Right lung (tissue), 5 donors: ENCODE data around the gene EEPD1. TPM values are rescaled to one million over a fixed set of nuclear protein-coding genes. Genes with fewer than 3 reads are reported as not detected.

Experiments
- DNase-seq, 2 donors: peaks; one replicate each; pipeline ENCODE4 v3.0.0-alpha.2; 2013
- polyA plus RNA-seq, 5 donors: library from polyadenylated mRNA; unstranded; fragments of 120-200 nt; gene quantifications; one replicate each; pipeline versions ENCODE4 v1.2.1 to v1.2.3, GENCODE V29; 2013; ENCODE audit warnings: inconsistent platforms in 1 of 5, low replicate concordance in 1 of 5; ENCODE audit not compliant: insufficient read length in 5 of 5, insufficient read depth in 1 of 5

EEPD1 gene
- polyA plus RNA-seq, 5 donors, result 13.8 to 19.5 (median 18.0) TPM

- DNase-seq, result no peak
Observed at GRCh38 chr7:36253699-36254098, 100.6 kb downstream of the EEPD1 start.

DNA sequence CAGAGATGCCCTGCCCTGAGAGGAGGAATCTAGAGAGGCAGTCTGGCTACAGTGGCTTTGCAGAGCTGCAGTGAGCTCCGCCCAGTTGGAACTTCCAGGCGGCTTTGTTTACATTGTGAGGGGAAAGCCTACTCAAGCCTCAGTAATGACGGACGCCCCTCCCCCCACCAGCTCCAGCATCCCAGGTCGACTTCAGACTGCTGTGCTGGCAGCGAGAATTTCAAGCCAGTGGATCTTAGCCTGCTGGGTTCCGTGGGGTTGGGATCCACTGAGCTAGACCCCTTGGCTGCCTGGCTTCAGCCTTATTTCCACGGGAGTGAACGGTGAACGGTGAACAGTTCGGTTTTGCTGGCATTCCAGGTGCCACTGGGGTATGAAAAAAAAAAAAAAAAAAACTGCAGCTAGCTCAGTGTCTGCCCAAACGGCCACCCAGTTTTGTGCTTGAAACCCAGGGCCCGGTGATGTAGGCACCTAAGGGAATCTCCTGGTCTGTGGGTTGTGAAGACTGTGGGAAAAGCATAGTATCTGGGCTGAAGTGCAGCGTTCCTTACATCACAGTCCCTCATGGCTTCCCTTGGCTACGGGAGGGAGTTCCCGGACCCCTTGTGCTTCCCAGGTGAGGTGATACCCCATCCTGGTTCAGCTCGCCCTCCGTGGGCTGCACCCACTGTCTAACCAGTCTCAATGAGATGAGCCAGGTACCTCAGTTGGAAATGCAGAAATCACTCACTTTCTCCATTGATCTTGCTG, 105.6 kb downstream of the EEPD1 start:
- DNase-seq, result peak; percentile 82 to 83

DNA sequence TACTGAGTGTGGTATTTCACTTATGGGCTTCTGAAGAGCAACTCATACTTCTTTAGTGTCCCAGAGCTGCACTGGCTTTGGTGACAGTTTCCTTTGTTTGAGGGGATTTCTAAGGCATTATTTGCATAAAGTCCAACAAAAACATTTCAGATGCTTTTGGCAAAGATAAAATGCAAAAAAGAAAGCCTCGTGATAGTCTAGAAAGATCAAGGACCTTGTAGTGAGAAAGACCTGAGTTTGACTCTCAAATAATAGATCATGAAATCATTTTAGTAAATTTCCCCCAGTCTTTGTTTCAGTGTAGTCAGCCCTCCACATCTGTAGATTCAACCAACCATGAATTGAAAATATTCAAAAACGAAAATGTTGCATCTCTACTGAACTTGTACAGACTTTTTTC, 107.4 kb downstream of the EEPD1 start:
- DNase-seq, result no peak

GRCh38 chr7:36261019-36261754, 108.1 kb downstream of the EEPD1 start:
- DNase-seq, result no peak

DNA sequence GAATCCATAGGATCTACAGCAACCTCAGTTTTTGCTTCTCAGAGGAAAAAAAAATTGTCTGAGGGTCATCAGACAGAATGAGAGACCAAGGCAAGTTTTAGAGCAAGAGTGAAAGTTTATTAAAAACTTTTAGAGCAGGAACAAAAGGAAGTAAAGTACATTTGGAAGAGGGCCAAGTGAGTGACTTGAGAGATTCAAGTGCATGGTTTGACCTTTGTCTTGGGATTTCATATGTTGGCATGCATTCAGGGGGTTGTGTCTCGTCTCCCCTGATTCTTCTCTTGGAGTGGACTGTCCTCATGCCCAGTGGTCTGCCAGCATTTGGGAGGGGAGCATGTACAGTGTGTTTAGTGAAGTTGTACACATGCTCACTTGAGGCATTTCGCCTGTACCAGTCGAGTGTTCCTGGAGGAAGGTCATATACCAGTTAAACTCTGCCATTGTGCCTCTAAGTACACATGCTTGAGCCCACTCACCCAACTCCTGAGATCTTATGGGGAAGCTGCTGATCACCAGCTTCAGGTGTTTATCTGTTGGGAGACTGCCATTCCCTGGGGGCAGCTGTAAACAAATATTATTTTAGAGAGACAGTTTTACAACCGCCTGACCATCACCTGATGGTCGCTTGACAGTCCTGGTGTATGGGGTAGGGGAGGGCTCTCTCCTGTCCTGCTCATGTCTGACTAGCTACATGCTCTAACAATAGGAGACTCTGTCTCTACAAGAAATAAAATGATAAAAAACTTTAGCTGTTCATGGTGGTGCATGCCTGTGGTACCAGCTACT, 109.4 kb downstream of the EEPD1 start:
- no peak for DNase-seq

- no peak for DNase-seq
Observed at GRCh38 chr7:36263095-36263484, 110.0 kb downstream of the EEPD1 start.

DNA sequence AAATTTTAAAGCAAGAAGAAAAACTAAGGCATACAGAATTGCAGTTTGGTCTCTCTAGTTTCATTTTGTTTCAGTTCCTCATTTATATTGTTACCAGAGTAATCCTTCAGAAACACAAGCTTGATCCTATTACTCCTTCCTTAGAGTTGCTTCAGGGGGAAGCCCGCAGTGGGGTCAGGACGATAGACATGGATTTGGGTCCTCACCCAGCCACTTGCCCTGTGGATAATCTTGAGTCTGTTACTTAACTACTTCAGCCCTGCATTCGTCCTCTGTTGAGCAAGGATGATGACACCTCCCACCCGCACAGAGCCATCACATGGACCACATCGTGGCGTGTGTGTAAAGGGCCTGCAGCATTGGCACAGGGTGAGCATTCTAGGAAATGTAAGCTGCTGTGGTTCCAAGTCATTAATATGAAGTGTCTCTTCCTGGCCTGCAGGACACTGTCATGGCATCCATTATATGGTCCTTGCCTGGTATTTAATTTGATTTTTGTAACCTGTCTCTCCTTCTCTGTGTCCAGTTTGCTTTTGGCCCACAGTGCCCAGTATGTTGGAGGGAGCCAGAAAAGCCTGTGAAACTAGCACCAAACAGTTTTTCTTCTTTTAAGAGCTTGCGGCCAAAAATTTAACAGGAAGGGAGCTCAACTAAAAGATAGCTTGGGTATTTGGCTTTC, 111.2 kb downstream of the EEPD1 start:
- DNase-seq, result no peak

- DNase-seq, result no peak
Observed at GRCh38 chr7:36264913-36265516, 112.0 kb downstream of the EEPD1 start.

DNA sequence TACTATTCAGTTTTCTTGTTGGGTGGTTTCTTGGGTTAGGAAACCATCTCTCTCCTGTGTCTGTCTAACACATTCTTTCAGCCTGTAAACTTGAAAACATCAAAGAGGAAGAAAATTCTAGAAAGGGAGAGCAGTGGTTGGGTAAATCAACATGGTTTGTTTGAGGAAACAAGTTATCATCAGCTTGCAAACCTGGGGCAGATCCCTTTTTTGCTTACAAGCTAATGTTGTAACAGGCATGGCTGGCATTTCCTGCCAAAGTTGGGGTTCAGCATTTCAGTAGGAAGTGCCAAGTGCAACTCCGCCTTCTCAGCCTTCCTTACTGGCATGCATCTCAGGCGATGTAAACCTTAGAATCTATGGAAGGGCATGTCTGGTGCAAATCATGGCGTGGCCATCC, 112.6 kb downstream of the EEPD1 start:
- DNase-seq, result no peak

GRCh38 chr7:36266190-36266589, 113.1 kb downstream of the EEPD1 start:
- DNase-seq, result no peak

GRCh38 chr7:36266683-36267082, 113.6 kb downstream of the EEPD1 start:
- no peak for DNase-seq

GRCh38 chr7:36272211-36272566, 119.1 kb downstream of the EEPD1 start:
- DNase-seq, result no peak

DNA sequence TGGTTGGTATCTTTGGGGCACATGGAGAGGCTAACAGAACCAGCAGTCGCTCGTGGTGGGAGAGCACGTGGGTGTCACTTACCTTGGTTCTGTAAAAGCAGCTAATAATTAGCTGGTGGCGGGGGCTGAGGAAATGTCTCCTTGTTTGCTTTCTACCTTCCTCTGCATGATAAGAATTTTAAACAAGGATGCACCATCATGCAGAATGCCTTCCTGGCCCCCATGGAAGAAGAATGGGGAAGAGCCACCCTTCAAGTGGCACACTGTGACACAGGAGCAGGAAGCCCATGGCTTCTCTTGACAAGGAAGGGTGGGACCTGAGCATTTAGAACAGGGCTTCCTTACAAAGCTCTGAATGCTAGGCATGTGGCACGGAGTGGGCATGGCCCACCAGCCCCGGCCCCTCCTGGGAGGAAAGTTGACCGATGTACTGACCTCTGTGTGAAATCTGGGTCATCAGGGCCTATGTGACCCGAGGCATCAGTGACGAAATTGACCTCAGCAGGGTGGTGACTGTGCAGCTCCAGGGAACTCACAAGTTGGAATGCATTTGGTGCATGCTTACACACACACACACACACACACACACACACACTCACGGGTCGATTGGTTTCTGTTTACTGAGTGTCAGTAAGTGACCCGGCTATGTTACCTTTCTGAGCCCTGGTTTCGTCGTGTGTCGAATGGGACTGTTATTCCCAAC, 119.7 kb downstream of the EEPD1 start:
- no peak for DNase-seq

DNA sequence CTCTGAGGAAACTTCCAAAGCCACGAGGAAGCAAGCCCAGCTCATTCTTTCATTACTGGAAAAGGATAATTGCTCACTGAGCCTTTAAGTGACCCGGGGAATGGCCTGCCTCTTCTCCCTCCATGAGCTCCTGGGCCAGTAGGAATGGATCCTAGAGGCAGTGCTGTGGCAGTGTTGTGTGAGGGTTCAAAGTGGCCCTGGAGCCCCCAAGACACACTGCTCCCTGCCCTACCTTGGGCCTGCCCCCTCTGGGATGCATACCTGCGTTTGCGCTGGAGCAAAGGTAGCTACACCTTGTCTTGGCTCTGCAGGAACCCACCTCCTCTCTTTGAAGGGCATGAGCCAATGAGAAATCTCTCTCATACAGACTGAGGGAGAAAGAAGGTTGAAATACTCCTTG, 120.8 kb downstream of the EEPD1 start:
- DNase-seq, result no peak

DNA sequence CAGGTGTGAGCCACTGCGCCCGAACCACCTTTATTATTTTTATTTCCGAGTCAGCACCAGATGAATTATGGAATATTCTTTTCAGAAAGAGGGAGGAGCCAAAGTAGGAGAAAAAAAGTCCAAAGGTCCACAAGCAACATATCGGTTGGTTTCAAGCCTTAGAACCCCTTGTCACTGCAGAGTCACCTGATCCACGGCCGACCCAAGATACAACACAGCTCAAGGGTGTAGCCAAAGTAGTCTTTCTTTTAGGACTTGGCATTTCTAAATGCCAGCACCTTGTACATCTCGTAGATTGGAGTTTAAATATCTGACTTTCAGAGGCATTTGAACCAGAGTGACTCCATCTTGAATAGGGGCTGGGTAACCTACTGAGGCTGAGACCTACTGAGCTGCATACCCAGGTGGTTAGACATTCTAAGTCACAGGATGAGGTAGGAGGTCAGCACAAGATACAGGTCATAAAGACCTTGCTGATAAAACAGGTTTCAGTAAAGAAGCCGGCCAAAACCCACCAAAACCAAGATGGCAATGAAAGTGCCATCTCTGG, 122.8 kb downstream of the EEPD1 start:
- no peak for DNase-seq

- DNase-seq, result no peak
Observed at GRCh38 chr7:36276428-36277248, 123.6 kb downstream of the EEPD1 start.

DNA sequence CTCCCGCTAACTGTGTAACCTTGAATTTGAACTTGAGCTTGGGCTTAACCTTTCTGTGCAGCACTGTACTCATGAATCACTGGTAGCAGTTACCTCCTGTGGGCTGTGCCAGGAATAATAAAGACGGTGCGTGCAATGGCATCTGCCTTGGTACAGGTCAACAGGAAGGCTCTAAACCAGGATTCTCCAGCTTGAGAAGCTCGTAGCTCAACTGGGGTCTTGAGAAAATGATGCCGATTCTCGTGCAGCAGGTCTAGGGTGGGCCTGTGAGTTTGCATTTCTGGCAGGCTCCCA, 124.1 kb downstream of the EEPD1 start:
- DNase-seq, result no peak

GRCh38 chr7:36278069-36278619, 125.1 kb downstream of the EEPD1 start:
- DNase-seq, result no peak

- DNase-seq, result peak; percentile 76 to 78
Observed at GRCh38 chr7:36278620-36279172, 125.6 kb downstream of the EEPD1 start.
